ENCODE results near the gene TMPRSS9. TPM values are rescaled to one million over a fixed set of nuclear protein-coding genes. Genes with fewer than 3 reads are reported as not detected.
A peak's percentile ranks its signal among the peaks of the same experiment; 100 is the strongest.

TMPRSS9 gene
- total RNA-seq, 3 donors from 2014 or later (not counting 1 experiment from before 2014, with no cell fraction given): not detected

DNA sequence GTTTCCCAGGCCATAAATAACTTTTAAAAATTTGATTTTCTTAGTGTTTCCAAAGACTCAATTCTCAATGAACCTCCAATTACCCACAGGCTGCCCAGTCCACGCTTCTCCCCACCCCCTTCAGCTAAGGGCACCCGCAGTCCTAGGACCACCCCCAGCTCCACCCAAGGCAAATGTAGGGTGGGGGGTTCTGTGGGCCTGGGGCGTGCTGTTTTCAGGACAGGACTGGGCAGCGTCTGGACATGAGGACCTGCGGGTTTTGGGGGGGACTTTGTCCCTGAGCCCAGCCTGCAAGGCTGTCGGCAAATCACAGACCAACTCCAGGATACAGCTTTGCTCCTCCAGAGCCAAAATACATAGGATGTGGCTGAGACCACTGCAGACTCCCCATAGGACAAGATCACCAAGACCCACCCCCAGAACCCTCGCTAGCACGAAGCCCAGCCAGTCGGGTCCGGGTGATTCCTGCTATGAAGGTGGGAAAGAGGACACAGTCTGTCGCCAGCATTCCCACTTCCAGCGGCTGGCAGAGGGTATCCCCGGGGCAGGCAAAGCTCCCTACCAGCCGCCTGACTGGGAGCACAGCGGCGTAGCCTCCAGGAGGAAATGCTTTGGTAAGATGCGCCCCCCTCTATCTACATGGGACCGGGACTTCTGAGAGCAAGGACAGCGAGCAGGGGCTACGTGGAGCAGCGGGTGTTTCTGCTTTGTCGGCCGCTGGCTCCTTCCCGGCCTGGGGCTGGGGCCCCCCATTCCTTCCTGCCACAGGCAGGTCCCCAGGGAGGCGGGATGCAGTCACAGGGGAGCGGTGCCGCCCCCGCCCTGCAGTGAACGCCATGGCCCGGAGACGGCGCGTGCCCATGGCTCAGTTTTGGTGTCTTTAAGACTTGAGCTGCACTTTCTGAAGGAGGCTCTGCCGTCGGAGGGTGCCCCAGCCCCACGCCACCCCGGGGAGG, 69.0 kb downstream of the TMPRSS9 start:
- Mint-ChIP-seq H3K27ac (peak overlapping the region; percentile 45 to 96), H3K4me3 (no peak overlapping the region), H3K9me3 (no peaks in the 10 kb centered on the region), H3K4me1 (peaks cover 10 to 14% of the 10 kb centered on the region in 2 donors), H3K36me3 (no peaks in the 10 kb centered on the region), H3K27me3 (ENCODE audit: low read depth in 2 of 2) (no peaks in the 10 kb centered on the region)
- Histone ChIP-seq H3K4me1 (ENCODE audit: control insufficient read depth, insufficient read depth, low read length) (peaks cover 23% of the 10 kb centered on the region), H3K9me3 (ENCODE audit: control insufficient read depth, insufficient read depth, low read length) (no peaks in the 10 kb centered on the region), H3K27ac (ENCODE audit: low read length) (no peak overlapping the region), H3K27me3 (ENCODE audit: control insufficient read depth, insufficient read depth, low read length) (no peaks in the 10 kb centered on the region), H3K4me3 (ENCODE audit: low read length) (no peak overlapping the region), H3K36me3 (ENCODE audit: control insufficient read depth, insufficient read depth, low read length) (peaks cover 14% of the 10 kb centered on the region)
- ATAC-seq: no peak
- TF ChIP-seq, protein P1, sequence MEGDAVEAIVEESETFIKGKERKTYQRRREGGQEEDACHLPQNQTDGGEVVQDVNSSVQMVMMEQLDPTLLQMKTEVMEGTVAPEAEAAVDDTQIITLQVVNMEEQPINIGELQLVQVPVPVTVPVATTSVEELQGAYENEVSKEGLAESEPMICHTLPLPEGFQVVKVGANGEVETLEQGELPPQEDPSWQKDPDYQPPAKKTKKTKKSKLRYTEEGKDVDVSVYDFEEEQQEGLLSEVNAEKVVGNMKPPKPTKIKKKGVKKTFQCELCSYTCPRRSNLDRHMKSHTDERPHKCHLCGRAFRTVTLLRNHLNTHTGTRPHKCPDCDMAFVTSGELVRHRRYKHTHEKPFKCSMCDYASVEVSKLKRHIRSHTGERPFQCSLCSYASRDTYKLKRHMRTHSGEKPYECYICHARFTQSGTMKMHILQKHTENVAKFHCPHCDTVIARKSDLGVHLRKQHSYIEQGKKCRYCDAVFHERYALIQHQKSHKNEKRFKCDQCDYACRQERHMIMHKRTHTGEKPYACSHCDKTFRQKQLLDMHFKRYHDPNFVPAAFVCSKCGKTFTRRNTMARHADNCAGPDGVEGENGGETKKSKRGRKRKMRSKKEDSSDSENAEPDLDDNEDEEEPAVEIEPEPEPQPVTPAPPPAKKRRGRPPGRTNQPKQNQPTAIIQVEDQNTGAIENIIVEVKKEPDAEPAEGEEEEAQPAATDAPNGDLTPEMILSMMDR (IDR thresholded peaks at IDR 0.05): no peak
- intact Hi-C loops (cut with micrococcal nuclease): no loop called here
- no peak for DNase-seq
- 94% methylated on average over 35 of the region's 37 CpGs for WGBS (ENCODE audit: insufficient coverage)

DNA sequence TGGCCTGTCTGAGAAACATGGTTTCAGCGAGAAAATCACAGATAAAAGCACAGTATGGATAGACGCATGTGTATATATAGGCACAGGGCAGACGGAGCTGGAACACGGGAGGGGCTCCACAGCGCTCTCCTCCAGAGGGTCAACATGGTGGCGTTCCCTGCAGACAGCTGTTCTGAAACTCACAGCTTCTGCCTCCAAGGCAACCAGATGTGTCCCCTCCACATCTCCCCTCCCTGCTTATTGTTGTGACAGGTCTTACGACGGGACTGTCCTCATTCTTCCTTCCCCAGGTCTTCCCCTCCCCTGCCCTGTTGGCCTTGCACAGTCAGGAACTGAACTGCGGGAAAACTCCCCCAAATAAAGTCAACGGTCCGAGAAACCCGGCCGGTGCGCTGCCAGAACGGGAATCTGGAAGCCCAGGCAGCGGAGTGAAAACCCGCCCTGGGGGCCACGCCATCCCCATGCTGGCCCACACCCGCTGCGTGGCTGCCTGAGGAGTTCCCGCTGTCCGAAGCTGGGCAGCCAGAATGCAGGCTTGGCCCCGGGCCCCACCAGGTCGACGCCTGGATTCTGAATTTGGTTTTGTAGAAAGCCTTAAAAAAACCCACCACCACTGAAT, 70.0 kb downstream of the TMPRSS9 start:
- Histone ChIP-seq H3K4me1 (ENCODE audit: control insufficient read depth, insufficient read depth, low read length) (peaks cover 23% of the 10 kb centered on the region), H3K36me3 (ENCODE audit: control insufficient read depth, insufficient read depth, low read length) (peaks cover 14% of the 10 kb centered on the region), H3K9me3 (ENCODE audit: control insufficient read depth, insufficient read depth, low read length) (no peaks in the 10 kb centered on the region), H3K4me3 (ENCODE audit: low read length) (no peak overlapping the region), H3K27ac (ENCODE audit: low read length) (no peak overlapping the region), H3K27me3 (ENCODE audit: control insufficient read depth, insufficient read depth, low read length) (no peaks in the 10 kb centered on the region)
- no peaks in the 10 kb centered on the region for H3K27me3 Mint-ChIP-seq (ENCODE audit: low read depth in 2 of 2)
- peaks cover 10 to 14% of the 10 kb centered on the region in 2 donors for H3K4me1 Mint-ChIP-seq
- DNase-seq (no peak), ATAC-seq (no peak)
- TF ChIP-seq, protein P1 (IDR thresholded peaks at IDR 0.05): no peak
- H3K27ac Mint-ChIP-seq: peak overlapping the region; percentile 18 to 68
- no peak overlapping the region for H3K4me3 Mint-ChIP-seq
- no peaks in the 10 kb centered on the region for H3K36me3 Mint-ChIP-seq
- no peaks in the 10 kb centered on the region for H3K9me3 Mint-ChIP-seq
- intact Hi-C loops (cut with micrococcal nuclease): no loop called here
- 94% methylated on average over 25 of the region's 25 CpGs for WGBS (ENCODE audit: insufficient coverage)

DNA sequence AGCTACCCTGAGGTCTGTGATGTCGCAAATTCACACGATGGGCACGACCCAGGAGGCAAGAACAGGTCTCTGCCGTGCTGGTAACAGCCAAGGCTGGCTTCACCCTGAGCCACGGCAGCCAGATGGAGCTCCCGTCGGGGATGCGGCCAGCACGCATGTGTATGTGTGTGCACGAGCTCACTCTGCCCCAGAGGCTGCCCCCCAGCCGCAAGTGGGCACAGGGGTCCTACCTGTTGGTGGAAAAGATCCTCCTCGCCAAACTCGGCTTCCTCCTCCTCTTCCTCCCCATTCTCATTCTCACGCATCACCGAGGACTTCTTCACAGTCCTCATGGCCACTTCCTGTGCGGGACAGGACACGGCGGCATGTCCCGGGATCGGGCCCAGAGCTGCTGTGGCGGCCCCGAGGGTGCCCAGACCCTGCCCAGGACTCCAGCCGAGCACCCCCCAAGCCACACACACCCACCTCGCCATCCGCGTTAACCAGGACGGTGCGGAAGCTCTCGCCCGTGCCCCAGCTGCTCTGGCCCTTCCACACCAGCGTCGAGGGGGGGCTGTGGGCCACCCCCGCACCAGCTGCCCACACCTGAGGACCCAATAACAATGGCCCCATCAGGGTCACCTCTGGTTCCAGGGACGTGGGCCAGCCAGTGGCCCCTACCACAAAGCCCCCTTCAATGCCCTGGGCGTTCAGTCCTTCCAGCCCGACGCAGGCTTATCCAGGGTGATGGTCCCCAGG, 71.4 kb downstream of the TMPRSS9 start:
- 96% methylated on average over 37 of the region's 37 CpGs for WGBS (ENCODE audit: insufficient coverage)
- H3K4me1 Mint-ChIP-seq: peaks cover 10 to 12% of the 10 kb centered on the region in 2 donors
- Histone ChIP-seq H3K36me3 (ENCODE audit: control insufficient read depth, insufficient read depth, low read length) (peaks cover 14% of the 10 kb centered on the region), H3K27me3 (ENCODE audit: control insufficient read depth, insufficient read depth, low read length) (no peaks in the 10 kb centered on the region), H3K9me3 (ENCODE audit: control insufficient read depth, insufficient read depth, low read length) (no peaks in the 10 kb centered on the region), H3K4me1 (ENCODE audit: control insufficient read depth, insufficient read depth, low read length) (peaks cover 15% of the 10 kb centered on the region), H3K27ac (ENCODE audit: low read length) (no peak overlapping the region), H3K4me3 (ENCODE audit: low read length) (no peak overlapping the region)
- no peak overlapping the region for H3K4me3 Mint-ChIP-seq
- ATAC-seq: no peak
- H3K27me3 Mint-ChIP-seq (ENCODE audit: low read depth in 2 of 2): no peaks in the 10 kb centered on the region
- H3K9me3 Mint-ChIP-seq: no peaks in the 10 kb centered on the region
- intact Hi-C loops (cut with micrococcal nuclease): no loop called here
- DNase-seq: no peak
- TF ChIP-seq, protein P1 (IDR thresholded peaks at IDR 0.05): no peak
- peak overlapping the region in 1 of 2 donors; percentile 68 for H3K27ac Mint-ChIP-seq
- no peaks in the 10 kb centered on the region for H3K36me3 Mint-ChIP-seq

All from natural killer cell (primary cell).